HG02970 (cell line): ENCODE measurements around the gene SUCLG1.

Experiments used
- ATAC-seq: cut with Tn5 transposase; IDR thresholded peaks from one replicate; pipeline ENCODE4 v1.9.1; 2021; ENCODE audit warnings: mild to moderate bottlenecking, moderate library complexity, moderate number of reproducible peaks; ENCODE audit not compliant: unreplicated experiment, low FRiP score

Gene SUCLG1

GRCh38 chr2:84459018-84459943, at the start of gene SUCLG1:
TSS of gene SUCLG1 (minus strand) at chr2:84459280. CDS start at chr2:84459269, 11 bp downstream.
- ATAC-seq = peak; percentile 98

GRCh38 chr2:84498150-84498799, 39.2 kb upstream of the SUCLG1 start:
- no peak for ATAC-seq

- no peak for ATAC-seq
These were observed 38.2 kb upstream of the SUCLG1 start for GRCh38 chr2:84497285-84497684.

- ATAC-seq = no peak
These were observed 37.3 kb upstream of the SUCLG1 start for GRCh38 chr2:84496386-84496785.

- ATAC-seq = peak; percentile 62
These were observed 36.6 kb upstream of the SUCLG1 start for GRCh38 chr2:84495539-84496146.

- no peak for ATAC-seq
These were observed 35.0 kb upstream of the SUCLG1 start for GRCh38 chr2:84494070-84494469.

GRCh38 chr2:84493514-84493913, 34.4 kb upstream of the SUCLG1 start:
- no peak for ATAC-seq

- no peak for ATAC-seq
These were observed 33.5 kb upstream of the SUCLG1 start for GRCh38 chr2:84492571-84492970.

GRCh38 chr2:84491741-84492140, 32.7 kb upstream of the SUCLG1 start:
- ATAC-seq = no peak

- no peak for ATAC-seq
These were observed 32.2 kb upstream of the SUCLG1 start for GRCh38 chr2:84491256-84491655.

GRCh38 chr2:84487298-84487996, 28.4 kb upstream of the SUCLG1 start:
- ATAC-seq = no peak

GRCh38 chr2:84486441-84487115, 27.5 kb upstream of the SUCLG1 start:
- no peak for ATAC-seq

- ATAC-seq = no peak
These were observed 24.2 kb upstream of the SUCLG1 start for GRCh38 chr2:84483320-84483719.

GRCh38 chr2:84482603-84483002, 23.5 kb upstream of the SUCLG1 start:
- no peak for ATAC-seq

GRCh38 chr2:84481702-84482101, 22.6 kb upstream of the SUCLG1 start:
- ATAC-seq = no peak

- ATAC-seq = no peak
These were observed 19.8 kb upstream of the SUCLG1 start for GRCh38 chr2:84478867-84479266.

- no peak for ATAC-seq
These were observed 18.8 kb upstream of the SUCLG1 start for GRCh38 chr2:84477886-84478285.

GRCh38 chr2:84474176-84474575, 15.1 kb upstream of the SUCLG1 start:
- no peak for ATAC-seq

- ATAC-seq = no peak
These were observed 13.9 kb upstream of the SUCLG1 start for GRCh38 chr2:84472856-84473565.
